ENCODE measurements around the gene DOCK1.

Gene DOCK1

DNA sequence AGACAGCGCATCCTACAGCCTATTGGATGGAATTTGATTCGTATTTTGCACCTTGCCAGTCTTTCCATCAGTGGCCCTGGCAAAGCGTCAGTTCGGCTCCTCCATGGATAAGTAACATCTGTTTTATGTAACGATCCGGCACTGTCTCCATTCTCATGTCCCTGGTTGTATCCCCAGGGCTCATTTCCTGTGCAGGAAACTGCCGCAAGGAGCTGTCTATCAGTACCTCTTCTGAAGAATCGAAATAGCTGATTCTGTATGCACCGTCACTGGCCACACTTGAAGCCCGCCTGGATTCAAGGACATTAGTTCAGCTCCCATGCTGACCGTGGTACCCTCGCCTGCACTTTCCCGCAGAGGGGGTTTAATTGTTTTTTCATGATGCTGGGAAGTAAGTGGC lies 590.8 kb downstream of the DOCK1 start:
- TF ChIP-seq, protein P1, sequence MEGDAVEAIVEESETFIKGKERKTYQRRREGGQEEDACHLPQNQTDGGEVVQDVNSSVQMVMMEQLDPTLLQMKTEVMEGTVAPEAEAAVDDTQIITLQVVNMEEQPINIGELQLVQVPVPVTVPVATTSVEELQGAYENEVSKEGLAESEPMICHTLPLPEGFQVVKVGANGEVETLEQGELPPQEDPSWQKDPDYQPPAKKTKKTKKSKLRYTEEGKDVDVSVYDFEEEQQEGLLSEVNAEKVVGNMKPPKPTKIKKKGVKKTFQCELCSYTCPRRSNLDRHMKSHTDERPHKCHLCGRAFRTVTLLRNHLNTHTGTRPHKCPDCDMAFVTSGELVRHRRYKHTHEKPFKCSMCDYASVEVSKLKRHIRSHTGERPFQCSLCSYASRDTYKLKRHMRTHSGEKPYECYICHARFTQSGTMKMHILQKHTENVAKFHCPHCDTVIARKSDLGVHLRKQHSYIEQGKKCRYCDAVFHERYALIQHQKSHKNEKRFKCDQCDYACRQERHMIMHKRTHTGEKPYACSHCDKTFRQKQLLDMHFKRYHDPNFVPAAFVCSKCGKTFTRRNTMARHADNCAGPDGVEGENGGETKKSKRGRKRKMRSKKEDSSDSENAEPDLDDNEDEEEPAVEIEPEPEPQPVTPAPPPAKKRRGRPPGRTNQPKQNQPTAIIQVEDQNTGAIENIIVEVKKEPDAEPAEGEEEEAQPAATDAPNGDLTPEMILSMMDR (IDR thresholded peaks at IDR 0.05; ENCODE audit: poor library complexity, severe bottlenecking): no peak
- ATAC-seq (ENCODE audit: low read depth) (no peak), DNase-seq (ENCODE audit: low spot score) (no peak)
- Histone ChIP-seq H3K4me3 (ENCODE audit: severe bottlenecking) (no peak overlapping the region), H3K9me3 (ENCODE audit: severe bottlenecking) (no peaks in the 10 kb centered on the region), H3K27ac (ENCODE audit: poor library complexity, severe bottlenecking) (no peak overlapping the region), H3K36me3 (ENCODE audit: low read depth) (no peaks in the 10 kb centered on the region), H3K27me3 (ENCODE audit: insufficient read depth, poor library complexity, severe bottlenecking) (peaks cover 32% of the 10 kb centered on the region), H3K4me1 (ENCODE audit: insufficient read depth, poor library complexity, severe bottlenecking) (no peaks in the 10 kb centered on the region)

DNA sequence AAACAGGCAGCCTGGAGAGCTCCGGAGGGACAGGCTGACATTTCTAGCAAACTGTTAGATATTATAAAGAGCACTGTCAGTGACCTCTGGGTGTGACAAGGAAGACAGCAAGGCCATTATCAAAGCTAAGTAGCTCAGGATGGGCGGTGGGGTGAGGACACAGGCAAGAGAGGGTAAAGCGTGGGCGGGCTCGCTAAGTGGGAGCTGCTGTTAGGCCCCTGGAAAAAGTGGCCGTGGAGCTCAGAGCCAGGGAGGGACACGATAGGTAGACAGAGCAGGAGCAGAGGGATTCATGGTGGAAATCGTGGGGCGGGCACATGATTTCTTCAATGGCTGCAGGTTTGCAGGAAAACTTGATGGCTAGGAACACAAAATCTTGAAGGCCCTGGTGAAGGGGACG lies 592.5 kb downstream of the DOCK1 start:
- no peak overlapping the region for H3K4me3 ChIP-seq (ENCODE audit: severe bottlenecking)
- H3K4me1 ChIP-seq (ENCODE audit: insufficient read depth, poor library complexity, severe bottlenecking): no peaks in the 10 kb centered on the region
- ATAC-seq (ENCODE audit: low read depth) (no peak), DNase-seq (ENCODE audit: low spot score) (no peak)
- no peaks in the 10 kb centered on the region for H3K9me3 ChIP-seq (ENCODE audit: severe bottlenecking)
- H3K27ac ChIP-seq (ENCODE audit: poor library complexity, severe bottlenecking): no peak overlapping the region
- TF ChIP-seq, protein P1 (IDR thresholded peaks at IDR 0.05; ENCODE audit: poor library complexity, severe bottlenecking): no peak
- no peaks in the 10 kb centered on the region for H3K36me3 ChIP-seq (ENCODE audit: low read depth)
- peaks cover 40% of the 10 kb centered on the region for H3K27me3 ChIP-seq (ENCODE audit: insufficient read depth, poor library complexity, severe bottlenecking)

DNA sequence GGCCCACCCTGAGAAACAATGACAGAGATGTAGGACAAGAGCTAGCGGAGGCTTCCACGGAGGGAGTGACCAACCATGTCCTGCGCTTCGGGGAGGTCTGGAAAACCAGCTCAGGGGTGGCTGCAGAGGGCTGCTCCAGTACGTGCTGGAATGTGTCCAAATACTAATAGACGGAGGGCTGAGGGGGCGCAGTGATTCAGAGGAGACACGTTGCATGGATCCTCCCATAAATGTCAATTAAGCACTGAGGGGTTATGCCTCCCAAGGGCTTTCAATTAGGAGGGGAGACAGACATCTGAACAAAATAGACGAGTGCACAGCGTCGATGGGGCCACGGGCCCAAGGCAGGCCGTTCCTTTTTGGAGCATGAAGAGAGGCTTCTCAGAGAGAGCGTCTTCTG lies 592.9 kb downstream of the DOCK1 start:
- Histone ChIP-seq H3K9me3 (ENCODE audit: severe bottlenecking) (no peaks in the 10 kb centered on the region), H3K4me3 (ENCODE audit: severe bottlenecking) (no peak overlapping the region), H3K36me3 (ENCODE audit: low read depth) (no peaks in the 10 kb centered on the region), H3K27ac (ENCODE audit: poor library complexity, severe bottlenecking) (no peak overlapping the region), H3K27me3 (ENCODE audit: insufficient read depth, poor library complexity, severe bottlenecking) (peaks cover 40% of the 10 kb centered on the region), H3K4me1 (ENCODE audit: insufficient read depth, poor library complexity, severe bottlenecking) (no peaks in the 10 kb centered on the region)
- ATAC-seq (ENCODE audit: low read depth): no peak
- TF ChIP-seq, protein P1 (IDR thresholded peaks at IDR 0.05; ENCODE audit: poor library complexity, severe bottlenecking): no peak
- DNase-seq (ENCODE audit: low spot score): no peak

DNA sequence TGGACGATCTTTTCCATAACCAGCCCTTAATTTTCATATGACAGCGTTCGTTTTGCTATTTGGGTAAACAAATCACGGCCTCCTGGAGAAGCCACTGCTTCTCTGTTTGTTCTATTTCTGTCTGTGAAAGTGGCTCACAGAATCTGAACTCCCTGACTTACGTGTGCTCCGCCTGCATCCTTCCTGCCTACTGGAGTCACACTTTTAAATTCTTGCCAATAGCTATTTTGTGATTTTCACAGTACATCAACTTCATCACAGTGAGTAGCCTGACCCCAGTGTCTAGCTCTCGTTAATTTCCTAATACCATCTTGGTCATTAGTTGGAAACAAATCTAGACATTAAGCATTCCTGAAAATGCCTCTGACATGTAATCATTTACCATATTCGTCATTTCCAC lies 594.9 kb downstream of the DOCK1 start:
- ATAC-seq (ENCODE audit: low read depth): no peak
- peaks cover 41% of the 10 kb centered on the region for H3K27me3 ChIP-seq (ENCODE audit: insufficient read depth, poor library complexity, severe bottlenecking)

More for the DNA sequence above, 594.9 kb downstream of the DOCK1 start:
- H3K27ac ChIP-seq (ENCODE audit: poor library complexity, severe bottlenecking): no peak overlapping the region
- no peaks in the 10 kb centered on the region for H3K36me3 ChIP-seq (ENCODE audit: low read depth)
- H3K4me1 ChIP-seq (ENCODE audit: insufficient read depth, poor library complexity, severe bottlenecking): no peaks in the 10 kb centered on the region
- DNase-seq (ENCODE audit: low spot score): no peak
- no peak overlapping the region for H3K4me3 ChIP-seq (ENCODE audit: severe bottlenecking)
- no peaks in the 10 kb centered on the region for H3K9me3 ChIP-seq (ENCODE audit: severe bottlenecking)
- TF ChIP-seq, protein P1 (IDR thresholded peaks at IDR 0.05; ENCODE audit: poor library complexity, severe bottlenecking): no peak

All from RWPE2 (cell line).